Neural cell (in vitro differentiated cells): Measurements from ENCODE around the gene TPRG1. TPM values are rescaled to one million over a fixed set of nuclear protein-coding genes. Genes with fewer than 3 reads are reported as not detected.

ENCODE experiments used
- H2AFZ ChIP-seq: fragments of 200-600, 300-800 bp; sonication (generic), shearing (Covaris generic); 2 replicates; pipeline ENCODE4 v1.6.0; 2014; ENCODE audit warnings: low read depth, mild to moderate bottlenecking, antibody characterized with exemption, low read length, moderate library complexity
- H3F3A ChIP-seq: fragments of 200-600 bp; shearing (Covaris generic); 2 replicates; pipeline ENCODE4 v1.6.1; 2016; ENCODE audit warnings: mild to moderate bottlenecking, moderate library complexity, mixed read lengths, antibody characterized with exemption, low read length; ENCODE audit not compliant: insufficient read depth, poor library complexity, severe bottlenecking
- H3K27ac ChIP-seq: fragments of 200-600, 300-800 bp; sonication (generic), shearing (Covaris generic); 2 replicates; pipeline ENCODE4 v1.5.1; 2014; ENCODE audit warnings: mild to moderate bottlenecking, low read length, moderate library complexity
- H3K27me3 ChIP-seq: fragments of 300-800, 200-600 bp; sonication (generic), shearing (Covaris generic); 2 replicates; pipeline ENCODE4 v1.6.0; 2014; ENCODE audit warnings: mild to moderate bottlenecking, low read depth, low read length, moderate library complexity; ENCODE audit not compliant: insufficient read depth
- H3K36me3 ChIP-seq: fragments of 300-800, 200-600 bp; sonication (generic), shearing (Covaris generic); 2 replicates; pipeline ENCODE4 v1.5.1; 2014; ENCODE audit warnings: mild to moderate bottlenecking, antibody characterized with exemption, low read length, moderate library complexity; ENCODE audit not compliant: insufficient read depth
- H3K4me2 ChIP-seq: fragments of 300-800, 200-600 bp; sonication (generic), shearing (Covaris generic); 2 replicates; pipeline ENCODE4 v1.6.0; 2014; ENCODE audit warnings: mild to moderate bottlenecking, low read length
- H3K4me3 ChIP-seq: fragments of 300-800, 200-600 bp; sonication (generic), shearing (Covaris generic); 2 replicates; pipeline ENCODE4 v1.5.1; 2014; ENCODE audit warnings: mild to moderate bottlenecking, low read length, moderate library complexity
- H3K79me2 ChIP-seq: fragments of 200-600 bp; shearing (Covaris generic); replicated peaks from 2 replicates; pipeline ENCODE4 v1.6.0; 2014; ENCODE audit warnings: mild to moderate bottlenecking, low read length, moderate library complexity; ENCODE audit not compliant: insufficient read depth
- H3K9ac ChIP-seq: fragments of 300-800, 200-600 bp; sonication (generic), shearing (Covaris generic); 2 replicates; pipeline ENCODE4 v1.6.1; 2016; ENCODE audit warnings: mild to moderate bottlenecking, low read length, mixed read lengths
- H3K9me2 ChIP-seq: fragments of 200-600 bp; shearing (Covaris generic); 2 replicates; pipeline ENCODE4 v1.6.1; 2016; ENCODE audit warnings: mild to moderate bottlenecking, low read length, mixed read lengths; ENCODE audit not compliant: insufficient read depth
- H3K9me3 ChIP-seq: fragments of 200-600, 300-800 bp; sonication (generic), shearing (Covaris generic); 2 replicates; pipeline ENCODE4 v1.6.1; 2016; ENCODE audit warnings: mild to moderate bottlenecking, mixed run types, low read length, moderate library complexity, mixed read lengths
- H4K20me1 ChIP-seq: fragments of 200-600 bp; shearing (Covaris generic); 2 replicates; pipeline ENCODE4 v1.6.1; 2016; ENCODE audit warnings: mild to moderate bottlenecking, mixed run types; ENCODE audit not compliant: insufficient read depth
- CTCF ChIP-seq: fragments of 450-650 bp; IDR thresholded peaks from 2 replicates; pipeline ENCODE4 v1.5.1; 2014; ENCODE audit warnings: antibody characterized with exemption, mild to moderate bottlenecking, moderate library complexity; ENCODE audit not compliant: poor library complexity, severe bottlenecking
- EP300 ChIP-seq: fragments of 450-650 bp; conservative IDR thresholded peaks from 2 replicates; pipeline ENCODE4 v1.6.1; 2014; ENCODE audit warnings: antibody characterized with exemption, mild to moderate bottlenecking, moderate library complexity; ENCODE audit not compliant: poor library complexity, severe bottlenecking
- EZH2 ChIP-seq: fragments of 200-600, 300-800 bp; shearing (Covaris generic), sonication (generic); IDR thresholded peaks from 2 replicates; pipeline ENCODE4 v1.6.1; 2014; ENCODE audit warnings: antibody characterized with exemption, low read length, borderline replicate concordance, mild to moderate bottlenecking; ENCODE audit not compliant: insufficient read depth, poor library complexity, severe bottlenecking
- MXI1 ChIP-seq: fragments of 450-650 bp; conservative IDR thresholded peaks from 2 replicates; pipeline ENCODE4 v1.6.1; 2014; ENCODE audit warnings: antibody characterized with exemption, mild to moderate bottlenecking; ENCODE audit not compliant: poor library complexity, severe bottlenecking
- POLR2AphosphoS5 ChIP-seq: IDR thresholded peaks from 2 replicates; pipeline ENCODE4 v1.6.1; 2012
- RAD21 ChIP-seq: fragments of 450-650 bp; conservative IDR thresholded peaks from 2 replicates; pipeline ENCODE4 v1.6.1; 2014; ENCODE audit warnings: antibody characterized with exemption, mild to moderate bottlenecking, moderate library complexity
- REST ChIP-seq: IDR thresholded peaks from 2 replicates; pipeline ENCODE4 v1.6.1; 2012; ENCODE audit warnings: borderline replicate concordance
- SMC3 ChIP-seq: fragments of 450-650 bp; conservative IDR thresholded peaks from 2 replicates; pipeline ENCODE4 v1.6.1; 2014; ENCODE audit warnings: antibody characterized with exemption, mild to moderate bottlenecking, moderate library complexity; ENCODE audit not compliant: poor library complexity
- TAF1 ChIP-seq: IDR thresholded peaks from 2 replicates; pipeline ENCODE4 v1.6.1; 2012; ENCODE audit warnings: low read depth
- polyA plus RNA-seq: library from polyadenylated mRNA; depleted of rRNA; stranded (reverse); fragments of >200 nt; gene quantifications from 2 replicates; pipeline ENCODE4 v1.2.3, GENCODE V29; 2014

TPRG1 gene
- polyA plus RNA-seq, 1 donor from 2014 or later, result 0.17 TPM

- no peak overlapping the region for H2AFZ ChIP-seq
- H3K9me2 ChIP-seq, result no peaks in the 10 kb centered on the region
- H3K4me2 ChIP-seq, result no peak overlapping the region
- no peaks in the 10 kb centered on the region for H3F3A ChIP-seq
- H3K27me3 ChIP-seq, result no peaks in the 10 kb centered on the region
- H4K20me1 ChIP-seq, result no peaks in the 10 kb centered on the region
- H3K9me3 ChIP-seq, result no peaks in the 10 kb centered on the region
- no peaks in the 10 kb centered on the region for H3K79me2 ChIP-seq
- H3K27ac ChIP-seq, result no peak overlapping the region
- H3K9ac ChIP-seq, result no peak overlapping the region
- TF ChIP-seq RAD21, result no peak
- no peak for TF ChIP-seq EZH2
- no peak for TF ChIP-seq SMC3
- TF ChIP-seq REST, result no peak
- TF ChIP-seq CTCF, result no peak
- TF ChIP-seq POLR2AphosphoS5, result no peak
- no peak for TF ChIP-seq TAF1
- no peak for TF ChIP-seq EP300
- TF ChIP-seq MXI1, result no peak
- no peaks in the 10 kb centered on the region for H3K36me3 ChIP-seq
- no peak overlapping the region for H3K4me3 ChIP-seq
These were observed 126.2 kb downstream of the TPRG1 start for GRCh38 chr3:189297932-189298331.

- Histone ChIP-seq H3K4me2 (no peak overlapping the region), H3F3A (no peaks in the 10 kb centered on the region), H4K20me1 (no peaks in the 10 kb centered on the region), H3K27me3 (no peaks in the 10 kb centered on the region), H3K4me3 (no peak overlapping the region), H3K9me3 (no peaks in the 10 kb centered on the region), H3K9me2 (no peaks in the 10 kb centered on the region), H3K36me3 (no peaks in the 10 kb centered on the region), H2AFZ (no peak overlapping the region), H3K27ac (no peak overlapping the region), H3K79me2 (no peaks in the 10 kb centered on the region), H3K9ac (no peak overlapping the region)
- no peak for TF ChIP-seq EZH2
- TF ChIP-seq CTCF, result no peak
- TF ChIP-seq SMC3, result no peak
- TF ChIP-seq MXI1, result no peak
- TF ChIP-seq TAF1, result no peak
- no peak for TF ChIP-seq REST
- no peak for TF ChIP-seq POLR2AphosphoS5
- TF ChIP-seq RAD21, result no peak
- no peak for TF ChIP-seq EP300
These were observed 127.0 kb downstream of the TPRG1 start for GRCh38 chr3:189298469-189299375.
